NCI-H748 treated with DMSO at 0.1 percent for 48 hours (cell line): ENCODE measurements around the gene AMD1.

Experiments
- DNase-seq: peaks from one replicate; lab custom pipeline; 2025; lab: John Stamatoyannopoulos, UW

Gene AMD1

GRCh38 chr6:110939429-110940200 is 65.0 kb downstream of the AMD1 start:
- no peak for DNase-seq

GRCh38 chr6:110944681-110945151 is 70.1 kb downstream of the AMD1 start:
- DNase-seq: no peak
